DMS153 treated with DMSO at 0.1 percent for 48 hours (cell line): ENCODE results near the gene SCN10A.

ENCODE experiments used
- DNase-seq: peaks from one replicate; lab custom pipeline; 2025; ENCODE audit not compliant: unreplicated experiment; lab: John Stamatoyannopoulos, UW

Gene SCN10A

GRCh38 chr3:38653685-38654537, 162.1 kb downstream of the SCN10A start:
- DNase-seq, result no peak

GRCh38 chr3:38652934-38653333, 163.1 kb downstream of the SCN10A start:
- no peak for DNase-seq

GRCh38 chr3:38651153-38651789, 164.7 kb downstream of the SCN10A start:
- DNase-seq, result no peak

- DNase-seq, result no peak
Measured at GRCh38 chr3:38650248-38650951, 165.6 kb downstream of the SCN10A start.

- no peak for DNase-seq
Measured at GRCh38 chr3:38649500-38650247, 166.3 kb downstream of the SCN10A start, which contains the start of gene SCN5A. Gene SCN5A, minus strand, starts transcription at chr3:38649687. Its CDS starts 16,380 bp downstream, at chr3:38633307.

GRCh38 chr3:38648659-38649499, 167.1 kb downstream of the SCN10A start:
- no peak for DNase-seq

- DNase-seq, result no peak
Measured at GRCh38 chr3:38648024-38648658, 167.9 kb downstream of the SCN10A start.

GRCh38 chr3:38647217-38647970, 168.6 kb downstream of the SCN10A start:
- DNase-seq, result no peak
